Transverse colon (tissue), 4 donors: ENCODE data around the gene RNU1-3. TPM values are rescaled to one million over a fixed set of nuclear protein-coding genes. Genes with fewer than 3 reads are reported as not detected.
"Not testable (repeated sequence)": the region's sequence is repeated elsewhere in the genome, so short reads cannot be mapped to it uniquely, and the experiment has no call there.

Experiments used
- DNase-seq: peaks from one replicate; pipeline ENCODE4 v3.0.0-alpha.2; 2019
- H3K27ac ChIP-seq, 4 donors: fragments of 200-600 bp; sonication (generic); 2 replicates each; pipeline ENCODE4 v1.5.1; 2016 to 2018; ENCODE audit warnings: inconsistent platforms in 4 of 4
- H3K27me3 ChIP-seq: fragments of 200-600 bp; sonication (generic); 2 replicates; pipeline ENCODE4 v1.5.1; 2017; ENCODE audit warnings: inconsistent platforms
- H3K36me3 ChIP-seq, 4 donors: fragments of 200-600 bp; sonication (generic); 2 replicates each; pipeline ENCODE4 v1.5.1; 2017 to 2019; ENCODE audit warnings: inconsistent platforms in 4 of 4
- H3K4me1 ChIP-seq, 4 donors: fragments of 200-600 bp; sonication (generic); 2 replicates each; pipeline ENCODE4 v1.5.1; 2017 to 2020; ENCODE audit warnings: inconsistent platforms in 4 of 4
- H3K4me3 ChIP-seq, 4 donors: fragments of 200-600 bp; sonication (generic); 1 replicate in 1 of 4; 2 replicates in 3 of 4; pipeline versions ENCODE4 v1.5.1 to v1.6.1; 2017 to 2019; ENCODE audit warnings: inconsistent platforms in 4 of 4
- H3K9me3 ChIP-seq, 2 donors: fragments of 200-600 bp; sonication (generic); 2 replicates each; pipeline ENCODE4 v1.5.1; 2017 to 2019; ENCODE audit warnings: inconsistent platforms in 2 of 2
- WGBS, 2 donors: methylation state at CpG; one replicate each; pipeline ENCODE4 v1.1.5; 2018; ENCODE audit warnings: low coverage in 1 of 2; 5-methylcytosine and 5-hydroxymethylcytosine counted together
- in situ Hi-C, 4 donors: fragments of 200-750 bp; cut with MboI; loops; one replicate each; pipeline versions ENCODE4 v1.15.0 to v1.15.1; 2017; ENCODE audit warnings: low sequenced_read_pairs in 3 of 4, low pct_ligation_motif_present in 1 of 4, low pct_unique_long_range_greater_than_20kb in 1 of 4
- intact Hi-C: fragments of 100-400 bp; cut with DNase I; formaldehyde crosslinking; loops from one replicate; pipeline ENCODE4 v1.15.1; 2023; ENCODE audit warnings: low total_unique reads
- total RNA-seq, 4 donors: library from RNA; depleted of rRNA; stranded (reverse); fragments of >200 nt; gene quantifications; one replicate each; pipeline ENCODE4 v1.1.0, GENCODE V29; 2016
- TF ChIP-seq, protein P1 (sequence below), 5 experiments: fragments of 200-600 bp in 3 of 5; fragments of 450-650 bp in 2 of 5; sonication (generic) in 3 of 5; IDR thresholded peaks; 1 replicate in 2 of 5; 2 replicates in 3 of 5; pipeline ENCODE4 v1.5.1; 2016 to 2017; ENCODE audit warnings: antibody characterized with exemption in 5 of 5, inconsistent platforms in 3 of 5, mild to moderate bottlenecking in 2 of 5, moderate library complexity in 1 of 5

Gene RNU1-3
- under 1 TPM in 3 of 4 donors, not detected in 1; under 0.01 TPM for total RNA-seq

DNA sequence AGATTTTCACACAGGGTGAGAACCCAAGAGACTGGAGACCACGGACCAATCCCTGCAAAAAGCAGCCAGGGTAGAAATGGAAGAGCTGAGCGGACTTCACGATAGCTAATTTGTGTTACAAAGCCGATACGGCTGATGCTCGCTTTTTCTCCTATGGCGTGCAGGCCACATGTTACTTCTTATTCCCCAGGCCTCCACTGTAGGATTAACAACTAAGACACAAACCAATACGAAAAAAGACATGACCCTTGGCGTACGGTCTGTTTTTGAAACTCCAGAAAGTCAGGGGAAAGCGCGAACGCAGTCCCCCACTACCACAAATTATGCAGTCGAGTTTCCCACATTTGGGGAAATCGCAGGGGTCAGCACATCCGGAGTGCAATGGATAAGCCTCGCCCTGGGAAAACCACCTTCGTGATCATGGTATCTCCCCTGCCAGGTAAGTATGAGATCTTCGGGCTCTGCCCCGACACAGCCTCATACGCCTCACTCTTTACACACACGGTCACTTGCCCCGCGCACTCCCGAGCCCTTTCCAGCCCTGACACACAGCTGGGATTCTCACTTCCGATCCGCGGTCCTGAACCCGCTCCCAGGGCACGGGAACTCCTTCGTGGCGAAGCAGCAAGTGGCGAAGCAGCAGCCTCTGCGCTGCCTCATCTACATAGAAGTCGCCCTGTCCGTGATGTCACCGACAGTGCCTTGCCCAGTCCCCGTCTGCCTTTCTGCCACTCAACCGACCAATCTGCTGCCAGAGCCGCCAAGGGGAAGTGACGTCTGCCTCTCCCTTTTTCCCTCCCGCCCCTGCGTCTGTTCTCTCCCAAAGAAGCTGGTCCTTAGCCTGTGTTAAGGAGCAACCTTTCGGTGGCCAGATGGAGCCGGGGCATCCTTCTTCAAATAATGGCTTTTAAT is at the start of gene RNU1-3:
RNU1-3 (minus strand) TSS at position 447 of the 912 bp plus-strand sequence.
- H3K27ac ChIP-seq, DNase-seq, H3K4me3 ChIP-seq, H3K4me1 ChIP-seq, intact Hi-C loops, H3K36me3 ChIP-seq, in situ Hi-C loops, H3K27me3 ChIP-seq, H3K9me3 ChIP-seq: not testable (repeated sequence)
- no CpG with 5 or more reads among the region's 45 CpGs for WGBS, 2 donors

DNA sequence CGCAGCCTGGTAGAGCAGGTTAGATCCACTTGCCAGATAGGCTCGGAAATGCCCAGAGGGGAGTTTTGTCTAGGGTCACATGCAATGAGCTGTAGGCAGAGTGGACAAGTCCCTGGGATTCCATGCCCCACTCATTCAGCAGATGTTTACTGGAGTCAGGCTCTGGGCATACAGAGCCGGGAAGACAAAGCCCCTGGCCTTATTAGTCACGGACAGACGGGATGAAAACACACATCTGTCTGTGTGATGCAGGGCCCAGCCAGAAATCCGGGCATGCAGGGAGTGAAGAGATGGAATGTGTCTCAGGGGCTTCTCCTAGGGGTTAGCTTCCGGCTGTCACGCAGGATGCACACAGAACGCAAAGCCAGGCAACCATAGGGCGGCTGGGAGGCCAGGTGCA is 46.7 kb upstream of the RNU1-3 start:
- in situ Hi-C loops, intact Hi-C loops, H3K4me3 ChIP-seq, H3K4me1 ChIP-seq, DNase-seq, H3K27ac ChIP-seq, H3K36me3 ChIP-seq, H3K9me3 ChIP-seq: not testable (repeated sequence)
- H3K27me3 ChIP-seq = peaks cover 15% of the 10 kb centered on the region
- 62% methylated on average over 5 of the region's 10 CpGs; no CpG with 5 or more reads in 1 of the 2 donors for WGBS, 2 donors

DNA sequence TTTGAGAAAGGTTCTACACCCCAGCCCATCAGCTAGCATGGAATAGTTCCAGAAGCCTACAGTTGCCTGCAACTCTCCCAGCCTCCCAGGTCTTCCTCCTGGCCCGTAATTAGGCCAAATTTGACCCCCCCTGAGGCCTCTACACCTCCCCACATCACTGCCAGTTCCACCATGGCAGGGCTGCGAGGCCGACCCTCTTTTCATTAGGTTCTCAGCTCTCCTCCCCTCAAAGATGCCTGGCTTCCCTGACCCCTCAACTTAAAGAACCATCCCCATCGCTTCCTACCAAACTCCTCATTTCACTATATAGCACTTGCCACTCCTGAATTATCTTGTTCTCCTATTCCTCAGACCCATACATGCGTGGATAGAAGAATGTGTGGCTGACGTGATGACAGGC is 46.2 kb upstream of the RNU1-3 start:
- H3K36me3 ChIP-seq, intact Hi-C loops, H3K9me3 ChIP-seq, H3K4me1 ChIP-seq, DNase-seq, in situ Hi-C loops, H3K27ac ChIP-seq, H3K4me3 ChIP-seq: not testable (repeated sequence)
- H3K27me3 ChIP-seq = peaks cover 17% of the 10 kb centered on the region
- WGBS, 2 donors = 88% methylated on average over 4 of the region's 6 CpGs; no CpG with 5 or more reads in 1 of the 2 donors

DNA sequence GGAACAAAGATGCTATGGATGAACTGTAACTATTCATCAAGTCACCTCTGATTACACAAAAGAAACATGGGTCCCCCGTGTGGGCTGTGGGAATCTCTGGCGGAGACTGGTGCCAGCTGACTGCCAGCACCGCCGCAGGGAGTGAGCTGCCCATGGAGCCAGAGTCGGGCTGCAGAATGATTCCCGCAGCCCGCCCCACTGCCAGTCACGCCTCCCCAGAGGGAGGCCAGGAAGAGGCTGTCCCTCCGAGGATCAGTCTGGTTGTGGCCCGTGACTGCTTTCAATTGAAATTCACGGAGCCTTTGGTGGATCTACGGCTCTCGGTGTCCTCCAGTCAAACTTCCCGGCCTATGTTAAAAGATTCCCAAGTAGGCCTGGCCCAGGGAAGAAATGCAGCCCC is 45.8 kb upstream of the RNU1-3 start:
- H3K36me3 ChIP-seq, intact Hi-C loops, H3K4me3 ChIP-seq, H3K27ac ChIP-seq, H3K9me3 ChIP-seq, in situ Hi-C loops, DNase-seq, H3K4me1 ChIP-seq: not testable (repeated sequence)
- H3K27me3 ChIP-seq = peaks cover 18% of the 10 kb centered on the region
- WGBS, 2 donors = 70 to 80% methylated on average over 6 to 8 of the region's 14 CpGs

DNA sequence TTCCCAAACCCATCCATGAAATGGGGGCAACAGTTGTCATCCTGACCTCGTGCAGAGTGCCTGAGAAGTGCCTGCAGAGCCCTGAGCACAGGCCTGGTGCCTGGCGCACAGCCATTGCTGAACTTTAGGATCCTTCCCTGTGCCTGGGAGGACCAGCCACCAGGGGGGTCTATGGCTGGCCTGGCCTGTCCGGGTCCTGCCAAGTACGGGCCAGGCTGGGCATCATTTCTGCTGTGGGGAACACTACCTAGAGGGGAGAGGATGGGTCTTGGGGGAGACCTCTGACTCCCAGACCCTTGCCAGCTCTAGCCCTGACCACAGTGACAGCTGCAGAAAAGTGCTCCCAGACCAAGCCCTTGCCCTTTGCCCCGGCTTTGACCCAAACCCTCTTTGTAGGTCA is 45.4 kb upstream of the RNU1-3 start:
- in situ Hi-C loops, H3K4me3 ChIP-seq, H3K4me1 ChIP-seq, H3K9me3 ChIP-seq, DNase-seq, H3K36me3 ChIP-seq, intact Hi-C loops, H3K27ac ChIP-seq: not testable (repeated sequence)
- H3K27me3 ChIP-seq = peaks cover 18% of the 10 kb centered on the region
- WGBS, 2 donors = 75% methylated on average over 2 of the region's 5 CpGs; no CpG with 5 or more reads in 1 of the 2 donors

DNA sequence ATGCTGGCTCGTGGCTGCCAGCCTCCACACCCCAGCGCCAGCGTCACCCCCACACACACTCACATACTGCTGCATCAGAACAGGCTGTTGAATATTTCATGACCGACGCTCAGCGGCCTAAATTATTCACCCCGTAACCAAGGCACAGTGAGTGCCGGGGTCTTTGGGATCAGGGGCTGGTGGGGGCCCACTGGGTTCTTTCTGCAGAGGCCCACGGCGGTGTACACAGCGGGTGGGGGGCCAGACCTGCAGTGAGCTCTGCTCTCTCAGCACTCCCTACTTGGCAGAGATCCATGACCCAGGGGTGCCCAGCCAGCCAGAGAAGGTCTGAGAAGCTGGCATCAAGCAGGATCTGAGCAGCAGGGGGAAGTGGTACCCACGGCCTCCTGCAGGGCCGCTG is 43.9 kb upstream of the RNU1-3 start:
- H3K27ac ChIP-seq, DNase-seq, intact Hi-C loops, H3K36me3 ChIP-seq, H3K4me3 ChIP-seq, in situ Hi-C loops, H3K4me1 ChIP-seq, H3K9me3 ChIP-seq: not testable (repeated sequence)
- H3K27me3 ChIP-seq = peaks cover 12% of the 10 kb centered on the region
- WGBS, 2 donors = 81% methylated on average over 8 of the region's 13 CpGs; no CpG with 5 or more reads in 1 of the 2 donors

DNA sequence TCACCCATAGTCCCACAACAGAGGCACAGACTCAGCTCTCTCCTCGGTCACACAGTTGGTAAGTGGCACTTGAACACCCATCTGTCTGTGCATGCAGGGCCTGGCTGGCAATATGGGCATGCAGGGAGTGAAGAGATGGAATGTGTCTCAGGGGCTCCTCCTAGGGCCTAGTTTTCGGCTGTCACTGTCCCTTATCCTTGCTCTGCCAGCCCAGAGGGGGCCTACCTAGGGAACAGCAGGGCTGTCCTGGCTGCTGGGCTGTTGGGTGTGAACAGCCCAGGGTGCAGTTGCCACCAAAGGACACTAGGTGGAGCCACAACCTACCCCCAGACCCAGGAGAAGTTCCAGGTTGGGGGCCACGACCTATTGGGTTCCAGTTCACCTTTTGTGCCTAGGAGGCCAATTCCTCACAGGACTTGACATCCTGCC is 42.9 kb upstream of the RNU1-3 start:
- TF ChIP-seq, protein P1, sequence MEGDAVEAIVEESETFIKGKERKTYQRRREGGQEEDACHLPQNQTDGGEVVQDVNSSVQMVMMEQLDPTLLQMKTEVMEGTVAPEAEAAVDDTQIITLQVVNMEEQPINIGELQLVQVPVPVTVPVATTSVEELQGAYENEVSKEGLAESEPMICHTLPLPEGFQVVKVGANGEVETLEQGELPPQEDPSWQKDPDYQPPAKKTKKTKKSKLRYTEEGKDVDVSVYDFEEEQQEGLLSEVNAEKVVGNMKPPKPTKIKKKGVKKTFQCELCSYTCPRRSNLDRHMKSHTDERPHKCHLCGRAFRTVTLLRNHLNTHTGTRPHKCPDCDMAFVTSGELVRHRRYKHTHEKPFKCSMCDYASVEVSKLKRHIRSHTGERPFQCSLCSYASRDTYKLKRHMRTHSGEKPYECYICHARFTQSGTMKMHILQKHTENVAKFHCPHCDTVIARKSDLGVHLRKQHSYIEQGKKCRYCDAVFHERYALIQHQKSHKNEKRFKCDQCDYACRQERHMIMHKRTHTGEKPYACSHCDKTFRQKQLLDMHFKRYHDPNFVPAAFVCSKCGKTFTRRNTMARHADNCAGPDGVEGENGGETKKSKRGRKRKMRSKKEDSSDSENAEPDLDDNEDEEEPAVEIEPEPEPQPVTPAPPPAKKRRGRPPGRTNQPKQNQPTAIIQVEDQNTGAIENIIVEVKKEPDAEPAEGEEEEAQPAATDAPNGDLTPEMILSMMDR (IDR thresholded peaks at IDR 0.05) = peak in 3 of 5 experiments; percentile 15 to 81 (median 69)
- 40 to 100% methylated on average over 1 to 2 of the region's 3 CpGs for WGBS, 2 donors
- H3K36me3 ChIP-seq, H3K9me3 ChIP-seq, H3K4me1 ChIP-seq, H3K27ac ChIP-seq, in situ Hi-C loops, intact Hi-C loops, DNase-seq, H3K4me3 ChIP-seq: not testable (repeated sequence)
- peaks cover 12% of the 10 kb centered on the region for H3K27me3 ChIP-seq

DNA sequence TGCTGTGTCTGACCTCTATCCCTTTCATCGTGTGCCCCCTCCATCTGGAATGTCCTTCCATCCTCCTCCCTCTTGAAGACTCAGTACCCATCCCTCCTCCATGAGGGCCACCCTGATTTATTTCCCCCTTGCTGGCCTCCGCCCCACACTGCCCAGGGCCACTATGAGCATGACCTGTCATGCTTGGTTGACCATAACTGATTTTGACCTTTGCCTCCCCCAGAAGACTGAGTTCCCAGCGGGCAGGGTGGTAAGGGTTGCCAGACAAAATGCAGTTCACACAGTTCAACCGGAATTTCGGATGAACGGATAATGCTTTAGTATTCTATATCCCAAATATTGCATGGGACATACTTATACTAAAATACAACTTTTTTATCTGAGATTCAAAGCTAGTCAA is 42.0 kb upstream of the RNU1-3 start:
- DNase-seq, in situ Hi-C loops: not testable (repeated sequence)
- WGBS, 2 donors = no CpG with 5 or more reads among the region's 6 CpGs

More for the DNA sequence above, 42.0 kb upstream of the RNU1-3 start:
- H3K27me3 ChIP-seq = peaks cover 12% of the 10 kb centered on the region
- H3K36me3 ChIP-seq, intact Hi-C loops, H3K9me3 ChIP-seq, H3K4me3 ChIP-seq, H3K4me1 ChIP-seq, H3K27ac ChIP-seq: not testable (repeated sequence)
